ENCODE data around the gene NPLOC4. TPM values are rescaled to one million over a fixed set of nuclear protein-coding genes. Genes with fewer than 3 reads are reported as not detected.
"Not testable (repeated sequence)": the region's sequence is repeated elsewhere in the genome, so short reads cannot be mapped to it uniquely, and the experiment has no call there.

NPLOC4 gene
- total and polyA plus RNA-seq, 9 donors: 31.9 to 66.2 (median 49.5) TPM

- no peak overlapping the region for H3K4me3 ChIP-seq (ENCODE audit: low read length)
- peaks cover 17% of the 10 kb centered on the region for H3K4me1 ChIP-seq (ENCODE audit: control insufficient read depth, insufficient read depth, low read length)
- WGBS (ENCODE audit: insufficient coverage): 87% methylated on average over 3 of the region's 9 CpGs
- no peaks in the 10 kb centered on the region for H3K9me3 ChIP-seq (replicated peaks; ENCODE audit: control insufficient read depth, low read depth, low read length)
- H3K36me3 ChIP-seq (ENCODE audit: control insufficient read depth, insufficient read depth, low read length): no peaks in the 10 kb centered on the region
- no peaks in the 10 kb centered on the region for H3K27me3 ChIP-seq (ENCODE audit: control insufficient read depth, insufficient read depth, low read length)
- DNase-seq: no peak
- no peak overlapping the region for H3K27ac ChIP-seq (ENCODE audit: low read length)
Measured at GRCh38 chr17:81640011-81640410, 3.1 kb upstream of the NPLOC4 start.

- DNase-seq: no peak
- Histone ChIP-seq H3K4me1 (ENCODE audit: control insufficient read depth, insufficient read depth, low read length) (peaks cover 23% of the 10 kb centered on the region), H3K4me3 (ENCODE audit: low read length) (no peak overlapping the region), H3K36me3 (ENCODE audit: control insufficient read depth, insufficient read depth, low read length) (no peaks in the 10 kb centered on the region), H3K9me3 (replicated peaks; ENCODE audit: control insufficient read depth, low read depth, low read length) (no peaks in the 10 kb centered on the region), H3K27me3 (ENCODE audit: control insufficient read depth, insufficient read depth, low read length) (no peaks in the 10 kb centered on the region), H3K27ac (ENCODE audit: low read length) (no peak overlapping the region)
- WGBS (ENCODE audit: insufficient coverage): 40% methylated on average over 1 of the region's 4 CpGs
Measured at GRCh38 chr17:81638683-81639082, 1.8 kb upstream of the NPLOC4 start.

- peak overlapping the region; percentile 90 for H3K27ac ChIP-seq (ENCODE audit: low read length)
- H3K4me3 ChIP-seq (ENCODE audit: low read length): peak overlapping the region; percentile 96
- no peaks in the 10 kb centered on the region for H3K9me3 ChIP-seq (replicated peaks; ENCODE audit: control insufficient read depth, low read depth, low read length)
- WGBS (ENCODE audit: insufficient coverage): 6% methylated on average over 7 of the region's 18 CpGs
- DNase-seq: no peak
- H3K27me3 ChIP-seq (ENCODE audit: control insufficient read depth, insufficient read depth, low read length): no peaks in the 10 kb centered on the region
- H3K36me3 ChIP-seq (ENCODE audit: control insufficient read depth, insufficient read depth, low read length): peaks cover 4% of the 10 kb centered on the region
- peaks cover 23% of the 10 kb centered on the region for H3K4me1 ChIP-seq (ENCODE audit: control insufficient read depth, insufficient read depth, low read length)
Measured at GRCh38 chr17:81635973-81636504, 873 bp downstream of the NPLOC4 start.

GRCh38 chr17:81635431-81635830 is 1.5 kb downstream of the NPLOC4 start:
- H3K36me3 ChIP-seq (ENCODE audit: control insufficient read depth, insufficient read depth, low read length): peaks cover 6% of the 10 kb centered on the region
- peaks cover 23% of the 10 kb centered on the region for H3K4me1 ChIP-seq (ENCODE audit: control insufficient read depth, insufficient read depth, low read length)
- no peak for DNase-seq
- no peak overlapping the region for H3K4me3 ChIP-seq (ENCODE audit: low read length)
- H3K9me3 ChIP-seq (replicated peaks; ENCODE audit: control insufficient read depth, low read depth, low read length): no peaks in the 10 kb centered on the region
- H3K27ac ChIP-seq (ENCODE audit: low read length): no peak overlapping the region
- H3K27me3 ChIP-seq (ENCODE audit: control insufficient read depth, insufficient read depth, low read length): no peaks in the 10 kb centered on the region
- WGBS (ENCODE audit: insufficient coverage): 90% methylated on average over 2 of the region's 5 CpGs

- Histone ChIP-seq H3K27me3 (ENCODE audit: control insufficient read depth, insufficient read depth, low read length) (no peaks in the 10 kb centered on the region), H3K4me1 (ENCODE audit: control insufficient read depth, insufficient read depth, low read length) (peaks cover 18% of the 10 kb centered on the region), H3K9me3 (replicated peaks; ENCODE audit: control insufficient read depth, low read depth, low read length) (no peaks in the 10 kb centered on the region), H3K36me3 (ENCODE audit: control insufficient read depth, insufficient read depth, low read length) (peaks cover 38% of the 10 kb centered on the region), H3K27ac (ENCODE audit: low read length) (no peak overlapping the region), H3K4me3 (ENCODE audit: low read length) (no peak overlapping the region)
- 91% methylated on average over 7 of the region's 7 CpGs for WGBS (ENCODE audit: insufficient coverage)
- no peak for DNase-seq
Measured at GRCh38 chr17:81631482-81631881, 5.4 kb downstream of the NPLOC4 start.

- Histone ChIP-seq H3K4me1 (ENCODE audit: control insufficient read depth, insufficient read depth, low read length) (peaks cover 8% of the 10 kb centered on the region), H3K27ac (ENCODE audit: low read length) (no peak overlapping the region), H3K4me3 (ENCODE audit: low read length) (no peak overlapping the region), H3K27me3 (ENCODE audit: control insufficient read depth, insufficient read depth, low read length) (no peaks in the 10 kb centered on the region), H3K9me3 (replicated peaks; ENCODE audit: control insufficient read depth, low read depth, low read length) (no peaks in the 10 kb centered on the region), H3K36me3 (ENCODE audit: control insufficient read depth, insufficient read depth, low read length) (peaks cover 50% of the 10 kb centered on the region)
- no peak for DNase-seq
- WGBS (ENCODE audit: insufficient coverage): 86% methylated on average over 4 of the region's 8 CpGs
Measured at GRCh38 chr17:81630274-81630673, 6.6 kb downstream of the NPLOC4 start.

GRCh38 chr17:81621494-81622130 is 15.3 kb downstream of the NPLOC4 start:
- DNase-seq: no peak
- no peak overlapping the region for H3K27ac ChIP-seq (ENCODE audit: low read length)
- peaks cover 71% of the 10 kb centered on the region for H3K36me3 ChIP-seq (ENCODE audit: control insufficient read depth, insufficient read depth, low read length)
- H3K9me3 ChIP-seq (replicated peaks; ENCODE audit: control insufficient read depth, low read depth, low read length): no peaks in the 10 kb centered on the region
- H3K4me3 ChIP-seq (ENCODE audit: low read length): no peak overlapping the region
- WGBS (ENCODE audit: insufficient coverage): 87% methylated on average over 7 of the region's 11 CpGs
- no peaks in the 10 kb centered on the region for H3K4me1 ChIP-seq (ENCODE audit: control insufficient read depth, insufficient read depth, low read length)
- H3K27me3 ChIP-seq (ENCODE audit: control insufficient read depth, insufficient read depth, low read length): no peaks in the 10 kb centered on the region

GRCh38 chr17:81618307-81618706 is 18.6 kb downstream of the NPLOC4 start:
- H3K27me3 ChIP-seq (ENCODE audit: control insufficient read depth, insufficient read depth, low read length); H3K27ac ChIP-seq (ENCODE audit: low read length); H3K9me3 ChIP-seq (replicated peaks; ENCODE audit: control insufficient read depth, low read depth, low read length); DNase-seq; H3K4me3 ChIP-seq (ENCODE audit: low read length); H3K4me1 ChIP-seq (ENCODE audit: control insufficient read depth, insufficient read depth, low read length): not testable (repeated sequence)
- H3K36me3 ChIP-seq (ENCODE audit: control insufficient read depth, insufficient read depth, low read length): peaks cover 64% of the 10 kb centered on the region
- WGBS (ENCODE audit: insufficient coverage): 95% methylated on average over 16 of the region's 36 CpGs

- Histone ChIP-seq H3K4me1 (ENCODE audit: control insufficient read depth, insufficient read depth, low read length) (peaks cover 9% of the 10 kb centered on the region), H3K36me3 (ENCODE audit: control insufficient read depth, insufficient read depth, low read length) (peaks cover 69% of the 10 kb centered on the region), H3K4me3 (ENCODE audit: low read length) (no peak overlapping the region), H3K27me3 (ENCODE audit: control insufficient read depth, insufficient read depth, low read length) (no peaks in the 10 kb centered on the region), H3K9me3 (replicated peaks; ENCODE audit: control insufficient read depth, low read depth, low read length) (no peaks in the 10 kb centered on the region), H3K27ac (ENCODE audit: low read length) (no peak overlapping the region)
- WGBS (ENCODE audit: insufficient coverage): 100% methylated on average over 4 of the region's 7 CpGs
- DNase-seq: no peak
Measured at GRCh38 chr17:81616877-81617276, 20.0 kb downstream of the NPLOC4 start.

GRCh38 chr17:81615401-81615930 is 21.4 kb downstream of the NPLOC4 start:
- Histone ChIP-seq H3K4me3 (ENCODE audit: low read length) (no peak overlapping the region), H3K27ac (ENCODE audit: low read length) (no peak overlapping the region), H3K36me3 (ENCODE audit: control insufficient read depth, insufficient read depth, low read length) (peaks cover 55% of the 10 kb centered on the region), H3K4me1 (ENCODE audit: control insufficient read depth, insufficient read depth, low read length) (peaks cover 9% of the 10 kb centered on the region), H3K9me3 (replicated peaks; ENCODE audit: control insufficient read depth, low read depth, low read length) (no peaks in the 10 kb centered on the region), H3K27me3 (ENCODE audit: control insufficient read depth, insufficient read depth, low read length) (no peaks in the 10 kb centered on the region)
- DNase-seq: no peak
- 74% methylated on average over 3 of the region's 4 CpGs for WGBS (ENCODE audit: insufficient coverage)
